H9 (cell line): ENCODE measurements around the gene TMEM47. TPM values are rescaled to one million over a fixed set of nuclear protein-coding genes. Genes with fewer than 3 reads are reported as not detected.

ENCODE experiments used
- DNase-seq: peaks from one replicate; pipeline ENCODE4 v3.0.0-alpha.2; 2017
- H2AFZ ChIP-seq: one replicate; pipeline ENCODE4 v1.6.1; 2013; ENCODE audit warnings: mild to moderate bottlenecking, low read length, control low read depth, moderate library complexity
- H2AK5ac ChIP-seq: 2 replicates; pipeline ENCODE4 v1.6.1; 2013; ENCODE audit warnings: low read length, control low read depth, mixed read lengths; ENCODE audit not compliant: insufficient read length
- H2BK120ac ChIP-seq: one replicate; pipeline ENCODE4 v1.6.1; 2013; ENCODE audit warnings: low read depth, mild to moderate bottlenecking, low read length, control low read depth, inconsistent platforms; ENCODE audit not compliant: poor library complexity, severe bottlenecking
- H2BK12ac ChIP-seq: 2 replicates; pipeline ENCODE4 v1.6.1; 2013; ENCODE audit warnings: low read length, control low read depth, mixed read lengths, low read depth; ENCODE audit not compliant: insufficient read length
- H2BK15ac ChIP-seq: 2 replicates; pipeline ENCODE4 v1.6.1; 2013; ENCODE audit warnings: low read depth, low read length, control low read depth
- H2BK20ac ChIP-seq: one replicate; pipeline ENCODE4 v1.6.1; 2013; ENCODE audit warnings: low read depth, mild to moderate bottlenecking, low read length, control low read depth, inconsistent platforms; ENCODE audit not compliant: poor library complexity, severe bottlenecking
- H2BK5ac ChIP-seq: 2 replicates; pipeline ENCODE4 v1.6.1; 2013; ENCODE audit warnings: low read length, control low read depth, mixed read lengths; ENCODE audit not compliant: insufficient read length
- H3K14ac ChIP-seq: 2 replicates; pipeline ENCODE4 v1.6.1; 2013; ENCODE audit warnings: low read length, control low read depth; ENCODE audit not compliant: insufficient read depth
- H3K18ac ChIP-seq: 2 replicates; pipeline ENCODE4 v1.6.1; 2013; ENCODE audit warnings: low read depth, mild to moderate bottlenecking, mixed read lengths, low read length, control low read depth; ENCODE audit not compliant: insufficient read length
- H3K23ac ChIP-seq: 2 replicates; pipeline ENCODE4 v1.6.1; 2013; ENCODE audit warnings: low read length, control low read depth, mixed read lengths, low read depth; ENCODE audit not compliant: insufficient read length
- H3K23me2 ChIP-seq: 2 replicates; pipeline ENCODE4 v1.6.1; 2013; ENCODE audit warnings: low read depth, mild to moderate bottlenecking, mixed read lengths, low read length, control low read depth; ENCODE audit not compliant: insufficient read length, poor library complexity, severe bottlenecking
- H3K27ac ChIP-seq: 2 replicates; pipeline ENCODE4 v1.5.1; 2013; ENCODE audit warnings: low read length, control low read depth, mixed read lengths, low read depth; ENCODE audit not compliant: insufficient read length
- H3K27me3 ChIP-seq: 2 replicates; pipeline ENCODE4 v1.6.1; 2013; ENCODE audit warnings: low read length, control low read depth, inconsistent platforms; ENCODE audit not compliant: insufficient read depth
- H3K4ac ChIP-seq: 2 replicates; pipeline ENCODE4 v1.6.1; 2013; ENCODE audit warnings: low read depth, mild to moderate bottlenecking, control low read depth, inconsistent platforms, low read length, moderate library complexity
- H3K4me1 ChIP-seq: 2 replicates; pipeline ENCODE4 v1.6.1; 2013; ENCODE audit warnings: low read length, control low read depth, inconsistent platforms; ENCODE audit not compliant: insufficient read depth
- H3K4me2 ChIP-seq: 2 replicates; pipeline ENCODE4 v1.6.1; 2013; ENCODE audit warnings: low read length, control low read depth, mixed read lengths; ENCODE audit not compliant: insufficient read length, insufficient read depth
- H3K56ac ChIP-seq: 2 replicates; pipeline ENCODE4 v1.6.1; 2013; ENCODE audit warnings: low read depth, mild to moderate bottlenecking, mixed read lengths, low read length, control low read depth; ENCODE audit not compliant: insufficient read length
- H3K79me1 ChIP-seq: 2 replicates; pipeline ENCODE4 v1.6.1; 2013; ENCODE audit warnings: low read depth, mild to moderate bottlenecking, moderate library complexity, low read length, control low read depth, inconsistent platforms; ENCODE audit not compliant: insufficient read depth, poor library complexity, severe bottlenecking
- H3K79me2 ChIP-seq: 2 replicates; pipeline ENCODE4 v1.6.1; 2013; ENCODE audit warnings: low read length, control low read depth, inconsistent platforms; ENCODE audit not compliant: insufficient read depth
- H3K9ac ChIP-seq: 2 replicates; pipeline ENCODE4 v1.6.1; 2013; ENCODE audit warnings: low read length, control low read depth, mixed read lengths; ENCODE audit not compliant: insufficient read length; ENCODE audit errors: extremely low read depth
- H3K9me3 ChIP-seq: one replicate; pipeline ENCODE4 v1.6.1; 2013; ENCODE audit warnings: low read depth, low read length, inconsistent platforms; ENCODE audit not compliant: control insufficient read depth
- H3T11ph ChIP-seq: one replicate; pipeline ENCODE4 v1.6.1; 2013; ENCODE audit warnings: mild to moderate bottlenecking, low read length, control low read depth, inconsistent platforms
- H4K20me1 ChIP-seq: one replicate; pipeline ENCODE4 v1.6.1; 2013; ENCODE audit not compliant: control insufficient read depth, insufficient read length, insufficient read depth
- H4K5ac ChIP-seq: 2 replicates; pipeline ENCODE4 v1.6.1; 2013; ENCODE audit warnings: low read depth, mild to moderate bottlenecking, mixed read lengths, low read length, control low read depth; ENCODE audit not compliant: insufficient read length
- H4K8ac ChIP-seq: replicated peaks from 2 replicates; pipeline ENCODE4 v1.6.1; 2013; ENCODE audit warnings: low read length, control low read depth, mixed read lengths, low read depth; ENCODE audit not compliant: insufficient read length
- H4K91ac ChIP-seq: 2 replicates; pipeline ENCODE4 v1.6.1; 2013; ENCODE audit warnings: low read depth, mild to moderate bottlenecking, moderate library complexity, mixed read lengths, low read length, control low read depth; ENCODE audit not compliant: insufficient read length
- H3K27ac Mint-ChIP-seq, 3 experiments: 2 replicates in 2 of 3; 3 replicates in 1 of 3; pipeline ENCODE4 v1.8.0; 2020 to 2021; ENCODE audit warnings: mixed read lengths in 3 of 3, mild to moderate bottlenecking in 1 of 3, moderate library complexity in 1 of 3
- H3K27me3 Mint-ChIP-seq: 2 replicates; pipeline ENCODE4 v1.8.0; 2021; ENCODE audit warnings: low read depth, mild to moderate bottlenecking, moderate library complexity, mixed read lengths
- H3K36me3 Mint-ChIP-seq, 3 experiments: 2 replicates in 2 of 3; 3 replicates in 1 of 3; pipeline ENCODE4 v1.8.0; 2020 to 2021; ENCODE audit warnings: low read depth in 3 of 3, mixed read lengths in 3 of 3; ENCODE audit not compliant: insufficient read depth in 1 of 3
- H3K4me1 Mint-ChIP-seq, 2 experiments: 2 replicates each; pipeline ENCODE4 v1.8.0; 2020; ENCODE audit warnings: mixed read lengths in 2 of 2
- H3K4me3 Mint-ChIP-seq, 2 experiments: 2 replicates in 1 of 2; 3 replicates in 1 of 2; pipeline ENCODE4 v1.8.0; 2020 to 2021; ENCODE audit warnings: mild to moderate bottlenecking in 2 of 2, mixed read lengths in 2 of 2, moderate library complexity in 1 of 2
- H3K9me3 Mint-ChIP-seq, 2 experiments: 2 replicates in 1 of 2; 3 replicates in 1 of 2; pipeline ENCODE4 v1.8.0; 2020; ENCODE audit warnings: mild to moderate bottlenecking in 2 of 2, mixed read lengths in 2 of 2, moderate library complexity in 1 of 2
- WGBS: extraction: QIAGEN DNeasy Blood & Tissue Kit; methylation state at CpG from one replicate; pipeline ENCODE4 v1.1.7; 2013; ENCODE audit warnings: missing lambda C conversion rate, low lambda C conversion rate, mixed read lengths; ENCODE audit not compliant: insufficient read length; ENCODE audit errors: extremely low coverage; 5-methylcytosine and 5-hydroxymethylcytosine counted together
- total RNA-seq: library from RNA; stranded (reverse); gene quantifications from 2 replicates; pipeline ENCODE4 v1.2.1, GENCODE V29; 2021
- TF ChIP-seq, protein P1 (sequence below): fragments of 200-600 bp; sonication (generic); conservative IDR thresholded peaks from 3 replicates; pipeline ENCODE4 v1.8.0; 2021; ENCODE audit warnings: antibody characterized with exemption, mild to moderate bottlenecking

Gene TMEM47
- total RNA-seq, 1 experiment from 2014 or later: 26.0 TPM

DNA sequence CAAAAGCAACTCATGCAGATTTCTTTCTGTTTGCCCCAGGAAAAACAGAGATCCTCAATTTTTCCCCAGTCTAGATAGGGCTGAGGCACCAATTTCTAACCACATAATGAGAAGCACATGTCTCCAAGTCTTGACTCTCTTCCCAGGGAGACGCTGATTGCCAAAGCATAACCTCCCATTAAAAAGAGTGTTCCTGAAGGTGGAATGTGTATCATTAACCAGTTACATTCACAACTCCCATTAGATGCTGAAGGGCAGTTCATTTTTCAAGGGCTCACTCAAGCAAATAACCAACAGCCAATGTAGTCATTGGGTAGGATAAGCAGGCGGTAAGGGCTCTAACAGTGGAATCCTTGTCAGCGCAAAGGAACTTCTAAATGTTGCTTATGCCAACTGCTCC, 27.5 kb downstream of the TMEM47 start:
- H3K36me3 Mint-ChIP-seq: peaks cover 0 to 14% (median 7%) of the 10 kb centered on the region in 3 experiments; a peak in 6 of 7 replicates
- Histone ChIP-seq H4K5ac (no peak overlapping the region), H2AK5ac (no peak overlapping the region), H2BK120ac (no peak overlapping the region), H3K9ac (no peak overlapping the region), H2BK5ac (no peak overlapping the region), H4K91ac (no peak overlapping the region), H4K8ac (no peak overlapping the region), H3K18ac (no peak overlapping the region), H3K14ac (no peak overlapping the region), H3K79me2 (no peaks in the 10 kb centered on the region; the same call in 1 of the 2 replicates), H3K4me1 (peaks cover 2% of the 10 kb centered on the region; the same call in 1 of the 2 replicates), H2BK15ac (no peak overlapping the region; the same call in 1 of the 2 replicates), H2AFZ (no peak overlapping the region), H3K27ac (no peak overlapping the region), H3K23ac (no peak overlapping the region), H4K20me1 (no peaks in the 10 kb centered on the region), H2BK12ac (no peak overlapping the region), H3K27me3 (no peaks in the 10 kb centered on the region), H3K4ac (no peak overlapping the region), H3T11ph (no peak overlapping the region), H3K79me1 (no peaks in the 10 kb centered on the region), H3K56ac (no peak overlapping the region), H3K9me3 (no peaks in the 10 kb centered on the region), H2BK20ac (no peak overlapping the region), H3K23me2 (no peaks in the 10 kb centered on the region), H3K4me2 (no peak overlapping the region)
- no peak overlapping the region for H3K4me3 Mint-ChIP-seq
- no peaks in the 10 kb centered on the region for H3K27me3 Mint-ChIP-seq
- no peak for DNase-seq
- TF ChIP-seq, protein P1, sequence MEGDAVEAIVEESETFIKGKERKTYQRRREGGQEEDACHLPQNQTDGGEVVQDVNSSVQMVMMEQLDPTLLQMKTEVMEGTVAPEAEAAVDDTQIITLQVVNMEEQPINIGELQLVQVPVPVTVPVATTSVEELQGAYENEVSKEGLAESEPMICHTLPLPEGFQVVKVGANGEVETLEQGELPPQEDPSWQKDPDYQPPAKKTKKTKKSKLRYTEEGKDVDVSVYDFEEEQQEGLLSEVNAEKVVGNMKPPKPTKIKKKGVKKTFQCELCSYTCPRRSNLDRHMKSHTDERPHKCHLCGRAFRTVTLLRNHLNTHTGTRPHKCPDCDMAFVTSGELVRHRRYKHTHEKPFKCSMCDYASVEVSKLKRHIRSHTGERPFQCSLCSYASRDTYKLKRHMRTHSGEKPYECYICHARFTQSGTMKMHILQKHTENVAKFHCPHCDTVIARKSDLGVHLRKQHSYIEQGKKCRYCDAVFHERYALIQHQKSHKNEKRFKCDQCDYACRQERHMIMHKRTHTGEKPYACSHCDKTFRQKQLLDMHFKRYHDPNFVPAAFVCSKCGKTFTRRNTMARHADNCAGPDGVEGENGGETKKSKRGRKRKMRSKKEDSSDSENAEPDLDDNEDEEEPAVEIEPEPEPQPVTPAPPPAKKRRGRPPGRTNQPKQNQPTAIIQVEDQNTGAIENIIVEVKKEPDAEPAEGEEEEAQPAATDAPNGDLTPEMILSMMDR: no peak
- H3K27ac Mint-ChIP-seq: peak overlapping the region in 1 of 3 experiments; percentile 61; a peak in 1 of 7 replicates
- H3K4me1 Mint-ChIP-seq: peaks cover 14 to 16% of the 10 kb centered on the region in 2 experiments
- H3K9me3 Mint-ChIP-seq: peaks cover 0 to 26% of the 10 kb centered on the region in 2 experiments; a peak in 3 of 5 replicates
- WGBS: no CpG with 5 or more reads among the region's 3 CpGs
